ENCODE data around the gene FSTL3. TPM values are rescaled to one million over a fixed set of nuclear protein-coding genes. Genes with fewer than 3 reads are reported as not detected.
A peak's percentile ranks its signal among the peaks of the same experiment; 100 is the strongest.

Gene FSTL3
- total RNA-seq, 1 experiment from 2014 or later = 7.1 TPM

DNA sequence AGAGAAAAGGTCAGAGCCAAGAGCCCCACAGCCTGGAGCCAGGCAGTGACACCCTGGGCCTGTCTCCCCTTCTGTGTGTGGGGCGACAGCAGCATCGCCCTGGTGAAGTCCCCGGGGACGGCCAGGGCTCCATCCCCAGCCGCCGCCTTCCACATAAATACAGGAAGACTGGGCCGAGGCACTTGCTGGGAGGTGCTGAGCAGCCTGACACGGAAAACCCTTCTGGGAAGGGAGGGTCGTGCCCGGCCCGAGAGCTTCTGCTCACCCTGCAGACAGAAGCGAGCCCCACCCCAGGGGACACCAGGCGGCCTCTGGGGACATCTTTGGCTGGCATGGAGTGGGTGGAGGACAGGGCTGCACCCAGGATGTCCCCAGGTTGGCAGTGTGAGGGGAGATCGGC lies 31.4 kb upstream of the FSTL3 start:
- DNase-seq = no peak
- peaks cover 14% of the 10 kb centered on the region for H3K36me3 Mint-ChIP-seq (ENCODE audit: insufficient read depth, unreplicated experiment)

DNA sequence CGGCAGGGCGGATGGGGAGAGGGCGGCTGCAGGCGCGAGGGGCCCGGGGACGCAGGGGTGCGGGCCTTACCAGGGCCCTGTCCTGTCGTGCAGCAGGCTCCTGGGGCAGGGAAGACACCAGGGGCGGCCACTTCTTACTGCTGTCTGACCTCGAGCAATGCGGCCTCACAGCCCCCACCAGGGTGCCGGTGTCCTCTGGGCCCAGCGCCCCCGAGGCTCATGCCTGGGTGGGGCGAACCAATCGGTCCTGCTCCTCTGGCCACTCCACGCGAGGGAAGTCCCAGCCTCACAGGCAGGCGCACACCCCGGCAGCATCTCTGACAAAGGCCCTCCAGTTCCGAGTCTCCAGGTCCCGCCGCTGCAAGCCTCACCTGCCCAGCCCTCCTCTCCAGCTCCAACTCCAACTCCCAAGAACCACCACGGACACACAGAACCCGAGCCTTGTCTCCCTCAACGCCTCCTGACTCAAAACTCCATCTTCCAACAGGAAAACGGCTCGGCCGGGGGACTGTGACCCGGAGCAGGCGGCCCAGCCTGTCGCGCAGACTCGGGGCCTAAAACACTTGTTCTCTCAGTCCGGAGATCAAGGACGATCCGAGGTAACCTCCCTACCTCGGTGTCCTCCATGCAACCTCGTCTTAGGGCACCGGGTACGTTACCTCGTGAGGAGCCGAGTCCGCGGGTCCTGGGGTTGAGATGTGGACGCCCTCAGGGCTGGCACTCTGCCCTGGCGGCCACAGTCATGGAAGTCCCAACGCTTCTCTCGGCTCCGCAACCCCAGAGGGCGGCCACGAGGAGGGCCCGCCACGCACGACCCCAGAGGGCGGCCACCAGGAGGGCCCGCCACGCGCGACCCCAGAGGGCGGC lies 30.0 kb upstream of the FSTL3 start:
- no TSS peak for BruUV-seq (replicated peaks)
- CTCF ChIA-PET = no interaction called here
- intact Hi-C loops (cut with micrococcal nuclease; ENCODE audit: unreplicated experiment) = no loop called here
- no peak overlapping the region for H3K27ac Mint-ChIP-seq (ENCODE audit: unreplicated experiment)
- no peaks in the 10 kb centered on the region for H3K27me3 Mint-ChIP-seq (ENCODE audit: unreplicated experiment)
- peaks cover 14% of the 10 kb centered on the region for H3K36me3 Mint-ChIP-seq (ENCODE audit: insufficient read depth, unreplicated experiment)
- TF ChIP-seq, protein P1, sequence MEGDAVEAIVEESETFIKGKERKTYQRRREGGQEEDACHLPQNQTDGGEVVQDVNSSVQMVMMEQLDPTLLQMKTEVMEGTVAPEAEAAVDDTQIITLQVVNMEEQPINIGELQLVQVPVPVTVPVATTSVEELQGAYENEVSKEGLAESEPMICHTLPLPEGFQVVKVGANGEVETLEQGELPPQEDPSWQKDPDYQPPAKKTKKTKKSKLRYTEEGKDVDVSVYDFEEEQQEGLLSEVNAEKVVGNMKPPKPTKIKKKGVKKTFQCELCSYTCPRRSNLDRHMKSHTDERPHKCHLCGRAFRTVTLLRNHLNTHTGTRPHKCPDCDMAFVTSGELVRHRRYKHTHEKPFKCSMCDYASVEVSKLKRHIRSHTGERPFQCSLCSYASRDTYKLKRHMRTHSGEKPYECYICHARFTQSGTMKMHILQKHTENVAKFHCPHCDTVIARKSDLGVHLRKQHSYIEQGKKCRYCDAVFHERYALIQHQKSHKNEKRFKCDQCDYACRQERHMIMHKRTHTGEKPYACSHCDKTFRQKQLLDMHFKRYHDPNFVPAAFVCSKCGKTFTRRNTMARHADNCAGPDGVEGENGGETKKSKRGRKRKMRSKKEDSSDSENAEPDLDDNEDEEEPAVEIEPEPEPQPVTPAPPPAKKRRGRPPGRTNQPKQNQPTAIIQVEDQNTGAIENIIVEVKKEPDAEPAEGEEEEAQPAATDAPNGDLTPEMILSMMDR (IDR thresholded peaks at IDR 0.05; ENCODE audit: unreplicated experiment) = no peak
- DNase-seq = no peak
- no peak overlapping the region for H3K4me3 Mint-ChIP-seq (ENCODE audit: low read depth, unreplicated experiment)
- no peaks in the 10 kb centered on the region for H3K9me3 Mint-ChIP-seq (ENCODE audit: low read depth, unreplicated experiment)
- no peaks in the 10 kb centered on the region for H3K4me1 Mint-ChIP-seq (ENCODE audit: low read depth, unreplicated experiment)

More for the DNA sequence above, 31.4 kb upstream of the FSTL3 start:
- TF ChIP-seq, protein P1 (IDR thresholded peaks at IDR 0.05; ENCODE audit: unreplicated experiment) = no peak
- intact Hi-C loops (cut with micrococcal nuclease; ENCODE audit: unreplicated experiment) = no loop called here
- Mint-ChIP-seq H3K27me3 (ENCODE audit: unreplicated experiment) (peaks cover 2% of the 10 kb centered on the region), H3K4me1 (ENCODE audit: low read depth, unreplicated experiment) (no peaks in the 10 kb centered on the region), H3K4me3 (ENCODE audit: low read depth, unreplicated experiment) (no peak overlapping the region), H3K9me3 (ENCODE audit: low read depth, unreplicated experiment) (no peaks in the 10 kb centered on the region), H3K27ac (ENCODE audit: unreplicated experiment) (no peak overlapping the region)
- BruUV-seq (replicated peaks) = no TSS peak
- CTCF ChIA-PET = no interaction called here

DNA sequence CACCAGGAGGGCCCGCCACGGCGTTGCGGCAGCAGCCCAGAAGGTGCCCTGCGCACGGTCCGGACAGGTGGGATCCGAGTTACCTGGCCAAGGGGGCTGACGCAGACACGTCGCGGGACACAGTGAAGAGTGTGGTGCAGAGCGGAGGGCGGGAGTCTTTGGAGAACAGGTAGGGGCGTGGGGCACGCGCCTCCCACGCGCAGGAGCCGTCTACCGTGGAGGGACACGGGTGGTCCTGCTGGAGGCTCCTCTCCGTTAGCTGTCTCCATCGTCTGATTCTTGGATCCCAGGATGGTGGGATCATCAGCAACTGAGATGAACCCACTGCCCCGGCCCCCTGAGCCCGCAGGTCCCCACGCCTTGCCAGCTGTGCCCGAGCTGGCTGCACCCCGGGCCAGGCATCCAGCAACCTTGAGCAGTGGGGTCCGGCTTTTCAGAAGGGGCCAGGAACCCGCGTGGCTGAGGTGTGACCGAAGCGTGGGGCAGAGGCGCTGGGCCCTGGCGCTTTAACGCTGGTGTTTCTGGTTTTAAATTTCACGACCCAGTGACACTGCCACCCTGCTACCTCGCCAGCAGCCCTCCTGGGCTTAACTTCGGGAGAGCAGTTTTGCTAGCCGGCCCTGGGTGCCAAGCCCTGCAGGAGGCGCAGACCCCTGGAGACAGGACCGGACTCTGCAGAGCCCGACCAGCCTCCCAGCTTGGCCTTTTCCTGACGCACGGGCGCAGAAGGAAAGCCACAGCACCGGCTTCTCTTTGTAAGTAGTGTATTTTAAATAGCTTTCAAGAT lies 29.2 kb upstream of the FSTL3 start:
- H3K9me3 Mint-ChIP-seq (ENCODE audit: low read depth, unreplicated experiment) = no peaks in the 10 kb centered on the region
- DNase-seq = no peak
- H3K27me3 Mint-ChIP-seq (ENCODE audit: unreplicated experiment) = no peaks in the 10 kb centered on the region
- no peak overlapping the region for H3K4me3 Mint-ChIP-seq (ENCODE audit: low read depth, unreplicated experiment)
- H3K4me1 Mint-ChIP-seq (ENCODE audit: low read depth, unreplicated experiment) = no peaks in the 10 kb centered on the region
- BruUV-seq (replicated peaks) = no TSS peak
- CTCF ChIA-PET = interaction anchor here (1.0 kb wide), 1 partner anchor 16 kb away, joined by 3 read pairs; the partner anchor contains the start of gene RNF126
- peaks cover 19% of the 10 kb centered on the region for H3K36me3 Mint-ChIP-seq (ENCODE audit: insufficient read depth, unreplicated experiment)
- H3K27ac Mint-ChIP-seq (ENCODE audit: unreplicated experiment) = no peak overlapping the region
- TF ChIP-seq, protein P1 (IDR thresholded peaks at IDR 0.05; ENCODE audit: unreplicated experiment) = no peak
- intact Hi-C loops (cut with micrococcal nuclease; ENCODE audit: unreplicated experiment) = no loop called here

DNA sequence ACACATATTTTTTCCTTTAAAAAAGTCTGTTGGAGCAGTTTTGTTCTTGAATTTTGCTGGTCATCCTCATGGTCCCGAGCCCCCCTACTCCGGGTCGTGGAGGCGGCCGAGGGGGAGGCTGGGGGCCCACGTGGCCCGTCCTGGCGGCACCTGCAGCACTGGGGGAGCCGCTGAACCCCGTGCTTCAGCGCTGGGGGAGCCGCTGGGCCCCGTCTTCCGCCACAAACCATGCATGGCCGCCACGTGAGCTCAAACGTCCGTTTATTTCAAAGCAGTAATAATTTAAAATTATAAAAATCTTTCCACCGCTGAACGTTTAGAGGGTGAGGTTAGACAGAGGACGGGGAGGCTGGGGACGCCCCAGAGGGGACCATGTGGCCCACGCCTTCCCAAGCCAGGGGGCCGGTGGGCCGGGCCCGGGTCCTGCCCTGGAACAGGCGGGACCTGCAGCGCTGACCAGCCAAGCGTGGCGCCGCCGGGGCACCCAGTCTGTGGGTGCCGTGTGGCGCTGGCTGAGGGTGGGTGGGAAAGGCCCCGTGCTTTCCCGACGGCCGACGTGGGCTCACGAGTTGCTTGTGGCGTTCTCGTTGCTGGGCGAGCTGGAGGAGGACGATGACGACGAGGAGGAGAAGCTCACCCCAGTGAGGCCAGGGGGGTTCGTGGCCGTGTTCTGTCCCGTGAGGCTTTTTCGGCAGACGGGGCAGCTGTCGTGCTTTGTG lies 28.5 kb upstream of the FSTL3 start:
- BruUV-seq (replicated peaks) = TSS peak; percentile 66
- H3K9me3 Mint-ChIP-seq (ENCODE audit: low read depth, unreplicated experiment) = no peaks in the 10 kb centered on the region
- DNase-seq = no peak
- CTCF ChIA-PET = interaction anchor here (0.6 to 1.0 kb wide), 2 partner anchors 15 to 1387 kb away, joined by 3 to 5 read pairs; partner anchors contain the start of gene RNF126
- no peaks in the 10 kb centered on the region for H3K27me3 Mint-ChIP-seq (ENCODE audit: unreplicated experiment)
- intact Hi-C loops (cut with micrococcal nuclease; ENCODE audit: unreplicated experiment) = no loop called here
- TF ChIP-seq, protein P1 (IDR thresholded peaks at IDR 0.05; ENCODE audit: unreplicated experiment) = no peak
- peaks cover 19% of the 10 kb centered on the region for H3K36me3 Mint-ChIP-seq (ENCODE audit: insufficient read depth, unreplicated experiment)
- H3K27ac Mint-ChIP-seq (ENCODE audit: unreplicated experiment) = no peak overlapping the region
- H3K4me3 Mint-ChIP-seq (ENCODE audit: low read depth, unreplicated experiment) = no peak overlapping the region
- no peaks in the 10 kb centered on the region for H3K4me1 Mint-ChIP-seq (ENCODE audit: low read depth, unreplicated experiment)

Measured in Calu3 (cell line).